ENCODE data around the gene PRPF38B.

The PRPF38B gene

DNA sequence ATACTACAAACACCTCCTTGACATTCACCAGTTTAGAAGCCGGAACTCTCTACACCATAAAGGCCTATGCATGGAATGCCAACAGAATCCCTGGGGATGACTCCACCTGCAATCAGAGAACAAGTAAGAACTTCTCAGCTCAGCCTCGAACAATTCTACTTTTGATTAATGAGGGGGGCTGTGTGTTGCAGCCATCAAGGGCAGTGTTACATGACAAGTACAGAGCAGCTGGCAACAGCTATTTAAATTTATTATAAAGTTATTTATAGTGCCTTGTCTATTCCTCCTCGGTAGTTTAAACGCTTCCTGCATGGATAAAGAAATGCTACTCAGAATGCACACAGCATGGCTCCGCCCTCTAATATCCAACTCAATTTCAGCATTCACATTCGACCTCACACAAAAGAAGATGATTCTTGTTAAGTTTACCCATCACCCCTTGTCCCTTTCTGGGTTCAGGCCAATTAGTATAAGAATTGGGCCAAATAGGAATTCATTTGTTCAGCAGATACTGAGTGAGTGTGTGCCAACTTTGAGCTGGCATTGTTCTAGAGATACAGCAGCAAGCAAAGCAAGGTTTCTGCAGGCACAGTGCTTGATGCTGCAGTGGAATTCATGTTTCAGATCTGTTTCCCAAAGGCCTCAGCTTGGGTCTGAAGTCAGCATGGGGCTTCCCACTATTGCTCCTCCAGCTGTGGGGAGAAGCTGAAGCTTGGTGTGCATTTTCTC is 27.0 kb downstream of the PRPF38B start:
- no peak for DNase-seq

- no peak for DNase-seq
These were observed 27.7 kb downstream of the PRPF38B start for GRCh38 chr1:108719656-108720435.

DNA sequence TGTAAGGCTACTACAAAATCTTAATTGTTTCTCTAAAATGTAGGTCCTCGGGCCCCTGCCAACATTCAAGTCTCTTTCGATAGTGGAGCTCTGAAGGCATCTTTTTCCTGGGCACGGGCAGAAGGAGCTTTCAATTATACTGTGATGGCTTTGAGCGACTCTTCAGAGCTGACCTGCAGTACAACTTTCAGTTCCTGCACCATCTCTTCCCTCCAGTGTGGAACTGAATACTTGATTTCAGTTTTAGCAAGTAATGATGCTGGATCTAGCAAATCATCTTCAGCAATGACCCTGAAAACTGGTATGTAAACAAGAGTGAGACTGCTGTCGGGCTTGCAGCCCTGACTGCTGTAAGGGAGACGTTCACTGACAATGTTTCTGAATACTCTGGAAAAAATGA is 30.2 kb downstream of the PRPF38B start:
- DNase-seq, result no peak

DNA sequence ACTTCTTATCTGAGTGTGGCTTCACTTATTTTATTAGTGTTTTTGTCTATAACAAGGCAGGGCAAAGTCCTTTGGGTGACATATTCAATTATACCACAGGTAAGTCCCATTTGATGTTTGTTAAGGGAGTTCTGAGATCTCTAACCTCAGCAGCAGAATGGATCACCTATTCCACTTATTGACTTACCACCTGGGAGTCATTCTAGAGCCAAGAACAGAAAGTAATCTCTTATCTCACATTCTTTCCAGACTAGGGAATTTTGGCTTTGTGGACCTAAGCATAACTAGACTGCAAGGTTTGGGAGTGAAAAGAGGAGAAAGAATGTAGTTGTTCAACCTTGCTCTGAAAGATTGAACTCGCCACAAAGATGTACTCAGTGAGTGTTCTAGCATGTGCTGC is 33.8 kb downstream of the PRPF38B start:
- DNase-seq, result no peak

GRCh38 chr1:108728327-108728923 is 36.3 kb downstream of the PRPF38B start:
- no peak for DNase-seq

- DNase-seq, result no peak
These were observed 37.4 kb downstream of the PRPF38B start for GRCh38 chr1:108729481-108729880.

GRCh38 chr1:108732398-108732797 is 40.3 kb downstream of the PRPF38B start:
- DNase-seq, result no peak

DNA sequence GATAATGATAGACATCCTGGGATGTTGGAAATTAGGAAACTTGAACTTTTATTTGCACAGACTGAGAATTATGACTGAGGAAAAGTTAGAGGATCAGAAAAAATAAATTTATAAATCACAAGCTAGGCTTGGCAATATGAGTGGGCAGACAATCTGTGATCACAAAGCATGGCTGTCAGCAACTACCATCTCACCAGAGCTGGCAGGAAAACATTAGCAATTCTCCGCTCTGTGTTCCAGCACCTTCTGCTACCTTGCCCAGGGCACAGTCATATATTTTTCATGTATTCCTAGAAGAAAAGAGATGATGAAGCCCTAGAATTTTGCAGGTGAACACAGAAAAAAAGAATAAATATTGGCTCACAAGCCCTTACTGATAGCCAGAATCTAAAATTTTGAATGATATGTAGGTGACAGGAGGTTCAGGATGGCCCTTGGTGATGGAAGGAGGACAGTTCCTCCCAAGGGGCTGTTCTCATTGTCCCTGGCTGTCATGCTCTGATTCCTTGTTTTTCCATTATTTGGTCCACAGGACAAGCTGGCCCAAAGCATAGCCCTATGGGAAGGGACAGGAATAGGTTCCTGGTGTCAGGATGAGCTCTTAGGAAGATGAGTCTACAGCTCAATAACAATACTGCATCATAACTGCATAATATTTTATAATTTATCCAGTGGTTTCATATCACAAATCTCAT is 42.2 kb downstream of the PRPF38B start:
- DNase-seq, result no peak

- peak; percentile 32 for DNase-seq
These were observed 50.1 kb downstream of the PRPF38B start for GRCh38 chr1:108742253-108742652.

- DNase-seq, result no peak
These were observed 53.9 kb downstream of the PRPF38B start for GRCh38 chr1:108745980-108746381.

- peak; percentile 99 for DNase-seq
These were observed 54.5 kb downstream of the PRPF38B start, which contains the start of gene STXBP3 for GRCh38 chr1:108746382-108747170. Gene STXBP3 (plus strand): TSS chr1:108746674. CDS start chr1:108746738, 64 bp downstream.

DNA sequence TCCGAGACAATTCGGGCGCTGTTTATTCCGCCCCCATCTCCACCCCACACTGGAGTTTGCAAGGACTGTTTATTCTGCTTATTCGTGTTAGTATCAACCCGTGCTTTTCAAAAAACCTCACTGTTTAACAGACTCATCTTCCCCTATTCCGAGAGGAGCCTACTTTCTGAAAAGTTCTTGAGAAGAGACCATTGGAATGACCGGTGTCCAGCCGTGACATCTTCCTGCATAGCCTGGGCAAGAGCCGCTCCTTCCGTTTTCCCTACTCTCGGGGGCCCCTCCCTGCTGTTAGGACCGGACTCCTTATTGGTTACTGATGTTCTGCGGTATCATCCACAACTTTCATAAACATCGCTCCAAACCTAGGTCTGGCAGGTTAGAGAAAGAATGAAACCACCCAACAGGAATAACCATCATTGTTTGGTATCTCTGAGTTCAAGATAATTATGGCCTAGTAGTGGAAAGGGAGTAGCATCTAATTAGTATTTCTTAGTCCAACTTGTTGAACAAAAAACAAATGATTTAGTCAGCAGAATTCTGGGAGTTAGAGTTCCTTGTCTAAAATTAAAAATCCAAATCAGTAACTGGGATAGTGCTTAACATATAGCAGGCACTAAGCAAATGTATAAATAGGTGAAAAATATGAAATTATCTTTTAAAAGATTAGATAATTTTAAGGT is 55.2 kb downstream of the PRPF38B start:
- peak; percentile 95 for DNase-seq

DNA sequence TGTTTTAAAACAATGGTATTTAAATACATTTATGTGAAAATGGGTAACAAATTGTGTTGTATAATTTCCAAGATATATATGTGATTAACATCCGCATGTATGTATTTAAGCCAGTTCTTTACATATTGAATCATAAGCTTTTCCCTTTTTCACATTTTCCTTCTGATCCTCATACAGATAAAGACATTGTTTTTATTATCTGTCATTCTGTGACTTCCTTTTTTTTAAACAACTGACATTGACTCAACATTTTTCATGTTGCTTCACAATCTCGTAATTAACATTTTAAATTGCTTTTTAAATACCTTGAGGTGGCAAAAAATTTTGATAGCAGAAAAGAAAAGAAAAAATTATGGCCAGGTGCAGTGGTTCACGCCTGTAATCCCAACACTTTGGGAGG is 55.8 kb downstream of the PRPF38B start:
- DNase-seq, result no peak

GRCh38 chr1:108749081-108749480 is 57.0 kb downstream of the PRPF38B start:
- DNase-seq, result no peak

GRCh38 chr1:108750476-108751181 is 58.5 kb downstream of the PRPF38B start:
- peak; percentile 20 for DNase-seq

Measured in eye (tissue), 1 donor.